ENCODE measurements around the gene DNAJC4.

Gene DNAJC4

DNA sequence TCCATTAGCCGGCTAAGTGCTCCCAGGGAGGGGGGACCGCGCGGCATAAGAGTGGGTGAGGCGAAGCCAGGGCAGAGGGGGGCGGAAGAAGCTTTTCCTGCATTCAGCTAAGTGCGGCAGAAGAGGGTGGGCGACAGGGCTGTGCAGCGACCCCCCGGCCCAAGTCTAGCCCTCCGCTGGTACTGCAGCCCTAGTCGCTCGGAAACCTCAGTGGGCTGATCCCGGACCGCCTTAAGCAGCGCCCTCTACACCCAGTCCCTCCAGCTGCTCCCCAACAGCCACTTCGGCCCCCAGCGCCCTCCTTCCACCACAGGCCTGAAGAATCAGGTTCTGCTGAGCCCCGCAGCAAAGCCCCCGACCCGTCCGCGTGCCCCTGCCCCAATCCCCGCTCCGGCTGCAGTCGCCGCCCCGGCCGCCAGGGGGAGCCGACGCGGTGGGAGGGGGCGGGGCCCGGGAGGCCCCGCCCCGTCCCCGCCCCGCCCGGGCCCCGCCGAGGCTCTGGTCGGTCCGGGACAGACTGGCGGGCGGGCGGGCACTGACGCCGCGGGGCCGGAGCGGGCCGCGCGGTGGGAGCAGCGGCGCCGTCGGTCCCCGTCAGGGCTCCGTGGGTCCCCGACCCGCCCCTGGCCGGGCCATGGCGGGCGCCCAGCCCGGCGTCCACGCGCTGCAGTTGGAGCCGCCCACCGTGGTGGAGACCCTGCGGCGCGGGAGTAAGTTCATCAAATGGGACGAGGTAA is 20.8 kb downstream of the DNAJC4 start, which contains the start of gene PLCB3:
Gene PLCB3 (plus strand): TSS at position 515 of the 737 bp plus-strand sequence. CDS start 120 bp downstream, at position 635.
- peak within 1 kb of the TSS; percentile 100 for H3K4me2 ChIP-seq (ENCODE audit: low read depth, low read length)
- peak; percentile 56 for DNase-seq
- no peak within 1 kb of the TSS for H3K27ac ChIP-seq (ENCODE audit: low read length)
- peak within 1 kb of the TSS; percentile 84 for H2AFZ ChIP-seq (ENCODE audit: low read length)
- no peaks in the 10 kb centered on the region for H3K36me3 ChIP-seq (replicated peaks; ENCODE audit: insufficient read depth, low read length)
- H3K4me1 ChIP-seq (ENCODE audit: low read length): no peaks in the 10 kb centered on the region; the same call in 1 of the 2 replicates
- peak within 1 kb of the TSS; percentile 83 for H3K4me3 ChIP-seq (ENCODE audit: low read length)
- TF ChIP-seq EZH2phosphoT487 (IDR thresholded peaks at IDR 0.05; ENCODE audit: low read length) (no peak), EZH2 (optimal IDR thresholded peaks at IDR 0.05; ENCODE audit: low read depth, low read length) (no peak)
- TF ChIP-seq, protein P1, sequence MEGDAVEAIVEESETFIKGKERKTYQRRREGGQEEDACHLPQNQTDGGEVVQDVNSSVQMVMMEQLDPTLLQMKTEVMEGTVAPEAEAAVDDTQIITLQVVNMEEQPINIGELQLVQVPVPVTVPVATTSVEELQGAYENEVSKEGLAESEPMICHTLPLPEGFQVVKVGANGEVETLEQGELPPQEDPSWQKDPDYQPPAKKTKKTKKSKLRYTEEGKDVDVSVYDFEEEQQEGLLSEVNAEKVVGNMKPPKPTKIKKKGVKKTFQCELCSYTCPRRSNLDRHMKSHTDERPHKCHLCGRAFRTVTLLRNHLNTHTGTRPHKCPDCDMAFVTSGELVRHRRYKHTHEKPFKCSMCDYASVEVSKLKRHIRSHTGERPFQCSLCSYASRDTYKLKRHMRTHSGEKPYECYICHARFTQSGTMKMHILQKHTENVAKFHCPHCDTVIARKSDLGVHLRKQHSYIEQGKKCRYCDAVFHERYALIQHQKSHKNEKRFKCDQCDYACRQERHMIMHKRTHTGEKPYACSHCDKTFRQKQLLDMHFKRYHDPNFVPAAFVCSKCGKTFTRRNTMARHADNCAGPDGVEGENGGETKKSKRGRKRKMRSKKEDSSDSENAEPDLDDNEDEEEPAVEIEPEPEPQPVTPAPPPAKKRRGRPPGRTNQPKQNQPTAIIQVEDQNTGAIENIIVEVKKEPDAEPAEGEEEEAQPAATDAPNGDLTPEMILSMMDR (IDR thresholded peaks at IDR 0.05; ENCODE audit: low read length): peak; percentile 49
- no peaks in the 10 kb centered on the region for H4K20me1 ChIP-seq (ENCODE audit: insufficient read depth, low read length)
- no peaks in the 10 kb centered on the region for H3K9me3 ChIP-seq (replicated peaks; ENCODE audit: insufficient read depth, low read length)
- peak within 1 kb of the TSS; percentile 69 for H3K9ac ChIP-seq (ENCODE audit: low read length)
- 0 out of 2 replicates have a peak, but pooled peaks cover 4% of the 10 kb centered on the region for H3F3A ChIP-seq (ENCODE audit: insufficient read depth, low read length)
- peaks cover 5% of the 10 kb centered on the region; the same call in 1 of the 2 replicates for H3K27me3 ChIP-seq (replicated peaks; ENCODE audit: insufficient read depth, low read length)
- no peaks in the 10 kb centered on the region for H3K9me2 ChIP-seq (replicated peaks; ENCODE audit: insufficient read depth, low read length)
- H3K79me2 ChIP-seq (ENCODE audit: low read length): peaks cover 13% of the 10 kb centered on the region

DNA sequence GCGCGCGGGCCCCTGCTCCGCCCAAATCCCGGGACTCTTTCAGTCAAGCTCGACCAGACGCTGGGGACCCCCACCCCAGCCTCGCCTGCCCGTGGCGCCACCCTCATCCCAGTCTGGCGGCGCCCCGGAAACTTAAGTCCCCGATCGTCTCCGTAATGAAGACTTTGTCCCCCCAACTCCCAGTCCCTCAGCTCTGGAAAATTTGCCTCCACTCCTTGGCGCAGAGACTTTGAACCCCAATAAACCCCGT is 21.3 kb downstream of the DNAJC4 start:
- Histone ChIP-seq H3K27ac (ENCODE audit: low read length) (no peak overlapping the region), H3K4me1 (ENCODE audit: low read length) (no peaks in the 10 kb centered on the region; the same call in 1 of the 2 replicates), H3K9me2 (replicated peaks; ENCODE audit: insufficient read depth, low read length) (no peaks in the 10 kb centered on the region), H3K4me2 (ENCODE audit: low read depth, low read length) (peak overlapping the region; percentile 100), H4K20me1 (ENCODE audit: insufficient read depth, low read length) (no peaks in the 10 kb centered on the region), H3K27me3 (replicated peaks; ENCODE audit: insufficient read depth, low read length) (peaks cover 5% of the 10 kb centered on the region; the same call in 1 of the 2 replicates), H3K4me3 (ENCODE audit: low read length) (peak overlapping the region; percentile 83), H3K9me3 (replicated peaks; ENCODE audit: insufficient read depth, low read length) (no peaks in the 10 kb centered on the region), H3F3A (ENCODE audit: insufficient read depth, low read length) (0 out of 2 replicates have a peak, but pooled peaks cover 4% of the 10 kb centered on the region), H3K36me3 (replicated peaks; ENCODE audit: insufficient read depth, low read length) (no peaks in the 10 kb centered on the region), H3K9ac (ENCODE audit: low read length) (peak overlapping the region; percentile 69), H3K79me2 (ENCODE audit: low read length) (peaks cover 12% of the 10 kb centered on the region), H2AFZ (ENCODE audit: low read length) (peak overlapping the region; percentile 84)
- DNase-seq: no peak
- TF ChIP-seq EZH2 (optimal IDR thresholded peaks at IDR 0.05; ENCODE audit: low read depth, low read length): no peak
- TF ChIP-seq, protein P1 (IDR thresholded peaks at IDR 0.05; ENCODE audit: low read length): no peak

DNA sequence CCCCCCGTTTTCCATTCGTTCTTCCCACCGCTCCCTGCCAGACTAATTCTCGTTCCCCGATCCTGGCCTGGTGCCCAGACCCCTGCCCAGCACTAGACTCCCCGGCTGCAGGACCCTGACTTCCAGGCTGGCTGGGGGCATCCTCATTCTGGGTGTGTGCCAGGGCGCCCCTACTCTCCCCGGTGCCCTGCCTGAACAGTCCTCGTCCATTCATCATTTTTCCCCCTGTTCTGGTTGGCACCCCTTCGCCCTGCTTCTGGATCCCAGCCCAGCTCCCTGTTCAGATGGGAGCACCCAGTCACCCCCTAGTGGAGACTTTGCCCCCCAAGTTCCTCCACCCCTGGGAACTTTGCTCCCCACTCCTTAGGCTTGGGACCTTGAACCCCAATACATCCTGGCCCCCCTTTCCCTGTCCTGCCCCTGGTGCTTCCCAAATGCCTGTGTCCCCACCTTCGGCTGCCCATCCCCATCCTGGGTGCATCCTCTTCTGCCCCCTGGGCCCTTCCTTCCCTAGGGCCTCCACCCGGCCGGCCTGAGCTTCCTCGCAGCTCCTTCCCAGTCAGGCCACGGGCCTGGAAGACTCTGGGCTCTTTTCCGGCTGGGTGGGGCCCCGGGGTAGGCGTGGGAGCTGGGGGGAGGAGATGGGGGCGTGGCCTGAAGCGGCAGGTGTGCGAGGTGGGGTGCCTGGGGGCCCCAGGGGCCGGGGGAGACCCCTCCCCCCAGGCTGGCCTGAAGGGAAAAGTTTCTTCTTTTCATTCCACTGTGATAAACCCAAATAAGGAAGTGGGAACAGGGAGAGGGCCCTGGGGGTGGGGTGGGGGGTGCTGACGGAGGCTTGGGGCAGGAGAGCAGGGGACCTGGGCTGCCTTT is 21.9 kb downstream of the DNAJC4 start:
- Histone ChIP-seq H3K27ac (ENCODE audit: low read length) (no peak overlapping the region), H3K4me2 (ENCODE audit: low read depth, low read length) (peak overlapping the region; percentile 100), H3K9me3 (replicated peaks; ENCODE audit: insufficient read depth, low read length) (no peaks in the 10 kb centered on the region), H3K9ac (ENCODE audit: low read length) (peak overlapping the region; percentile 69; the same call in 1 of the 2 replicates), H2AFZ (ENCODE audit: low read length) (peak overlapping the region; percentile 84), H3K36me3 (replicated peaks; ENCODE audit: insufficient read depth, low read length) (no peaks in the 10 kb centered on the region), H3F3A (ENCODE audit: insufficient read depth, low read length) (no peaks in the 10 kb centered on the region), H3K4me1 (ENCODE audit: low read length) (no peaks in the 10 kb centered on the region; the same call in 1 of the 2 replicates), H3K27me3 (replicated peaks; ENCODE audit: insufficient read depth, low read length) (peaks cover 5% of the 10 kb centered on the region; the same call in 1 of the 2 replicates), H3K9me2 (replicated peaks; ENCODE audit: insufficient read depth, low read length) (no peaks in the 10 kb centered on the region), H3K4me3 (ENCODE audit: low read length) (peak overlapping the region; percentile 83), H3K79me2 (ENCODE audit: low read length) (peaks cover 9% of the 10 kb centered on the region), H4K20me1 (ENCODE audit: insufficient read depth, low read length) (no peaks in the 10 kb centered on the region)
- TF ChIP-seq EZH2 (optimal IDR thresholded peaks at IDR 0.05; ENCODE audit: low read depth, low read length) (no peak), EZH2phosphoT487 (IDR thresholded peaks at IDR 0.05; ENCODE audit: low read length) (no peak)
- TF ChIP-seq, protein P1 (IDR thresholded peaks at IDR 0.05; ENCODE audit: low read length): peak; percentile 55
- no peak for DNase-seq
